ENCODE measurements around the gene RFC4.
A peak's percentile ranks its signal among the peaks of the same experiment; 100 is the strongest.
"Not testable (repeated sequence)": the region's sequence is repeated elsewhere in the genome, so short reads cannot be mapped to it uniquely, and the experiment has no call there.

The RFC4 gene

DNA sequence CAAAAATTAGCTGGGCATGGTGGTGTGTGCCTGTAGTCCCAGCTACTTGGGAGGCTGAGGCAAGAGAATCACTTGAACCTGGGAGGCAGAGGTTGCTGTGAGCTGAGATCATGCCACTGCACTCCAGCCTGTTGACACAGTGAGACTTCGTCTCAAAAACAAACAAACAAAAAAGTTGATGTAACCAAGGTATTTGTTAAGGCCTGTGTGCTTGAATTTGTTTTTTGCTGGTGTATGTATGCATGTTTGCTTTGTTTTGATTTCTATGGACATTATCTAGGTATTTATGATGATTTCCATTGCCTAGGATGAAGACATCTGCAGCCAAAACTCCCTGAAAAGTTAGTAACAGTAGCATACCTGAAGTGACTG is 16.1 kb upstream of the RFC4 start:
- not testable (repeated sequence) for H3K36me3 ChIP-seq (ENCODE audit: insufficient read depth, low read depth, low read length); H3K27ac ChIP-seq (ENCODE audit: low read length); H3K4me3 ChIP-seq (ENCODE audit: low read length); H3K9ac ChIP-seq (ENCODE audit: low read depth, low read length); H3K9me3 ChIP-seq (ENCODE audit: insufficient read depth, low read depth, low read length)
- Histone ChIP-seq H3K4me1 (ENCODE audit: insufficient read depth, low read length) (peaks cover 18% of the 10 kb centered on the region), H3K27me3 (ENCODE audit: insufficient read depth, low read length) (peaks cover 34% of the 10 kb centered on the region)

- Histone ChIP-seq H3K4me1 (ENCODE audit: insufficient read depth, low read length) (peaks cover 18% of the 10 kb centered on the region), H3K4me3 (ENCODE audit: low read length) (no peak overlapping the region), H3K9ac (ENCODE audit: low read depth, low read length) (no peak overlapping the region), H3K27ac (ENCODE audit: low read length) (no peak overlapping the region), H3K9me3 (ENCODE audit: insufficient read depth, low read depth, low read length) (no peaks in the 10 kb centered on the region), H3K36me3 (ENCODE audit: insufficient read depth, low read depth, low read length) (no peaks in the 10 kb centered on the region), H3K27me3 (ENCODE audit: insufficient read depth, low read length) (peaks cover 29% of the 10 kb centered on the region)
Observed at GRCh38 chr3:186821429-186822387, 15.4 kb upstream of the RFC4 start.

- Histone ChIP-seq H3K27me3 (ENCODE audit: insufficient read depth, low read length) (peaks cover 2% of the 10 kb centered on the region), H3K4me1 (ENCODE audit: insufficient read depth, low read length) (peaks cover 3% of the 10 kb centered on the region; the same call in 1 of the 2 replicates), H3K9me3 (ENCODE audit: insufficient read depth, low read depth, low read length) (no peaks in the 10 kb centered on the region), H3K9ac (ENCODE audit: low read depth, low read length) (no peak overlapping the region), H3K4me3 (ENCODE audit: low read length) (no peak overlapping the region), H3K36me3 (ENCODE audit: insufficient read depth, low read depth, low read length) (no peaks in the 10 kb centered on the region), H3K27ac (ENCODE audit: low read length) (no peak overlapping the region)
Observed at GRCh38 chr3:186818956-186819355, 12.7 kb upstream of the RFC4 start.

DNA sequence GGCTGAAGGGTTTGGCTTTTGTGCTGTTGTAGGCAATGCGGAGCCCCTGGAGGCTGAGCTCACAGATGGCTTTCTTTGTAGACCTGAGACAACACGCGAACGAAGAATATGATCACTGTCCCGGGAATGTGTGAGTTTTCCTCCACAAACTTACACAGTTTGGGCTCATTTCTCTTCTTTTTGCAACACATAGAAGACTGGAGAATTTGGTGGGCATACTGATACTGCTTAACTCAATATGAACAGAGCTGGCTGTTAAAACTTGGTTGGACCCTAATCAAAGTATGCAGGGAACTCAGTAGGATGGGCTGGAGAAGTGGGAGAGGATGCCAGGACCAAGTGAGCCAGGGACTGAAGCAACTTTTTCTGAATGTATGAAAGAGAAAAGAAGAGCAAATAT is 12.2 kb upstream of the RFC4 start:
- Histone ChIP-seq H3K4me1 (ENCODE audit: insufficient read depth, low read length) (peaks cover 3% of the 10 kb centered on the region; the same call in 1 of the 2 replicates), H3K9ac (ENCODE audit: low read depth, low read length) (no peak overlapping the region), H3K36me3 (ENCODE audit: insufficient read depth, low read depth, low read length) (no peaks in the 10 kb centered on the region), H3K4me3 (ENCODE audit: low read length) (no peak overlapping the region), H3K27ac (ENCODE audit: low read length) (no peak overlapping the region), H3K27me3 (ENCODE audit: insufficient read depth, low read length) (no peaks in the 10 kb centered on the region), H3K9me3 (ENCODE audit: insufficient read depth, low read depth, low read length) (no peaks in the 10 kb centered on the region)

- H3K27me3 ChIP-seq (ENCODE audit: insufficient read depth, low read length), result no peaks in the 10 kb centered on the region; the same call in 1 of the 2 replicates
- no peak overlapping the region for H3K27ac ChIP-seq (ENCODE audit: low read length)
- no peak overlapping the region for H3K9ac ChIP-seq (ENCODE audit: low read depth, low read length)
- H3K4me1 ChIP-seq (ENCODE audit: insufficient read depth, low read length), result peaks cover 3% of the 10 kb centered on the region; the same call in 1 of the 2 replicates
- no peaks in the 10 kb centered on the region for H3K36me3 ChIP-seq (ENCODE audit: insufficient read depth, low read depth, low read length)
- H3K4me3 ChIP-seq (ENCODE audit: low read length), result no peak overlapping the region
- H3K9me3 ChIP-seq (ENCODE audit: insufficient read depth, low read depth, low read length), result no peaks in the 10 kb centered on the region
Observed at GRCh38 chr3:186815435-186815834, 9.2 kb upstream of the RFC4 start.

DNA sequence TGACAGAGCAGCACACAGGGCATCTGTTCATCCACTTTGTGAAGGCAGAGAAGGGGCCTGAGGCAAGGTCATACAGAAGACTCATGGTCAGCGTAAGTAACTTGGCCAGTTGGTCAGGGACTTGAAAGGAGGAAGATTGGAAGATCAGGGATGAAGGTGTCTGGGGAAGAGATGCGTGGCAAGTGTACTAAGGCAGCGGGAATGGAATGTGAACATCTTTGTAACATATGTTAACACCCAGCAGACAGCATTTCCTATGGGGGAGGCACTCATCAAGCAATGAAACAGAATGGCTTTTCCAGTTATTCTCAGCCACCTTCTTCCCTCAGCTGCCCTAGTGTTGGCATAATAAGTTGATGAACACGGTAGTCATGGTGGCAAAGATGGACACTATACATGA is 7.8 kb upstream of the RFC4 start:
- no peaks in the 10 kb centered on the region for H3K36me3 ChIP-seq (ENCODE audit: insufficient read depth, low read depth, low read length)
- H3K9ac ChIP-seq (ENCODE audit: low read depth, low read length), result no peak overlapping the region
- no peaks in the 10 kb centered on the region; the same call in 1 of the 2 replicates for H3K27me3 ChIP-seq (ENCODE audit: insufficient read depth, low read length)
- no peaks in the 10 kb centered on the region for H3K9me3 ChIP-seq (ENCODE audit: insufficient read depth, low read depth, low read length)
- no peak overlapping the region for H3K27ac ChIP-seq (ENCODE audit: low read length)
- no peak overlapping the region for H3K4me3 ChIP-seq (ENCODE audit: low read length)
- H3K4me1 ChIP-seq (ENCODE audit: insufficient read depth, low read length), result peaks cover 3% of the 10 kb centered on the region; the same call in 1 of the 2 replicates

DNA sequence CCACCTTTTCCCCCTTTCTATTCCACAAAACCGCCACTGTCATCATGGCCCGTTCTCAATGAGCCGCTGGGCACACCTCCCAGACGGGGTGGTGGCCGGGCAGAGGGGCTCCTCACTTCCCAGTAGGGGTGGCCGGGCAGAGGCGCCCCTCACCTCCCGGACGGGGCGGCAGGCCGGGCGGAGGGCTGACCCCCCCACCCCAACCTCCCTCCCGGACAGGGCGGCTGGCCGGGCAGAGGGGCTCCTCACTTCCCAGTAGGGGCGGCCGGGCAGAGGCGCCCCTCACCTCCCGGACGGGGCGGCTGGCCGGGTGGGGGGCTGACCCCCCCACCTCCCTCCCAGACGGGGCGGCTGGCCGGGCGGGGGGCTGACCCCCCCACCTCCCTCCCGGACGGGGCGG is 5.0 kb upstream of the RFC4 start:
- H3K27me3 ChIP-seq (ENCODE audit: insufficient read depth, low read length); H3K9ac ChIP-seq (ENCODE audit: low read depth, low read length); H3K4me3 ChIP-seq (ENCODE audit: low read length); H3K36me3 ChIP-seq (ENCODE audit: insufficient read depth, low read depth, low read length); H3K27ac ChIP-seq (ENCODE audit: low read length); H3K9me3 ChIP-seq (ENCODE audit: insufficient read depth, low read depth, low read length); H3K4me1 ChIP-seq (ENCODE audit: insufficient read depth, low read length): not testable (repeated sequence)

DNA sequence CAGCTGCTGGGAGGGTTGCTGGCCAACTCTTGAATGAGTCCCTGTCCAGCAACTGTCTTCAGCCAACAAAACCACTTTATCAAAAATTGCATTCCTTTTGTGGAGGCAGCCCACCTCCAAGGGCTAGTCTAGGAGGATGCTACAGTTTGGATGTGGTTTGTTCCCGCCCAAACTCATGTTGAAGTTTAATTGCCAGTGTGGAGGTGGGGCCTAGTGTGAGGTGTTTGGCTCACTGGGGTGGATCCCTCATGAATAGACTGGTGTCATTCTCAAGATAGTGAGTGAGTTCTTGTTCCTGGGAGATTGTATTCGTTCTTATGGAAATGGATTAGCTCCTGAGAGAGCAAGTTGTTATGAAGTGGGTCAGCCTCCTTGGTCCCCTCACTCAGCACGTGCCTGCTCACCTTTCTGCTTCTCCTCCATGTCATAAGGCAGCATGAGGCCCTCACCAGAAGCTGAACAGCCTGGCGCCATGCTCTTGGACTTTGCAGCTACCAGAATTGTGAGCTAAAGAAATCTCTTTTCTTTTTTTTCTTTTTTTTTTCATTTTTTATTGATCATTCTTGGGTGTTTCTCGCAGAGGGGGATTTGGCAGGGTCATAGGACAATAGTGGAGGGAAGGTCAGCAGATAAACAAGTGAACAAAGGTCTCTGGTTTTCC is 4.2 kb upstream of the RFC4 start:
- Histone ChIP-seq H3K36me3 (ENCODE audit: insufficient read depth, low read depth, low read length) (no peaks in the 10 kb centered on the region), H3K4me3 (ENCODE audit: low read length) (no peak overlapping the region), H3K9ac (ENCODE audit: low read depth, low read length) (no peak overlapping the region), H3K27me3 (ENCODE audit: insufficient read depth, low read length) (no peaks in the 10 kb centered on the region; the same call in 1 of the 2 replicates), H3K4me1 (ENCODE audit: insufficient read depth, low read length) (peaks cover 6% of the 10 kb centered on the region; the same call in 1 of the 2 replicates), H3K9me3 (ENCODE audit: insufficient read depth, low read depth, low read length) (no peaks in the 10 kb centered on the region), H3K27ac (ENCODE audit: low read length) (no peak overlapping the region)

DNA sequence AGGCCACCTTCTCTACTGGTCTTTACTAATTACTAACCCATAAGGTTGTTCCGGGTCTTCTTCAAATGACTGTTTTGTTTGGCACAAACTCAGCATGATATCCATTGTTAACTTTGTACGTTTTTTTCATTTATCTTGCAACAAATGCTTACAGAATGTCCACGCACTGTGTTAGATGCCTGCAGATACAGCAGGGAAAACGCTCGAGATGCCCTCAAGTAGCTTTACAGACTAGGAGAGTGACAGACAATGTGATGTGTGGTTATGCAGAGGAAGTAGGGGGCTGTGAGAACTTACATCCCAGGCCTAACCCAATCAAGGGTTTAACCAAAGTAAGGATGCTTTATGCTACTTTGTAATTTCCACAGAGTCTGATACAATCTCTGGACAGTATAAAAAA is 949 bp upstream of the RFC4 start:
- H3K36me3 ChIP-seq (ENCODE audit: insufficient read depth, low read depth, low read length), result peaks cover 29% of the 10 kb centered on the region

DNA sequence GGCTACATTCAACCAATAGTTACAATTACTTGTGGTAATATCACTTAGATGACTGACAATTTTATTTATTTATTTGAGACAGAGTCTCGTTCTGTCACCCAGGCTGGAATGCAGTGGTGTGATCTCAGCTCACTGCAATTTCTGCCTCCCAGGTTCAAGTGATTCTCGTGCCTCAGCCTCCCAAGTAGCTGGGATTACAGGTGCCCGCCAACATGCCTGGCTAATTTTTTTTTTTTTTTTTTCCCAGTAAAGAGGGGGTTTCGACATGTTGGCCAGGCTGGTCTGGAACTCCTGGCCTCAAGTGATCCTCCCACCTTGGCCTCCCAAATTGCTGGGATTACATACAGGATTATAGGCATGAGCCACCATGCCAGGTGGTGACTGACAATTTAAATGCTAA is 2.8 kb downstream of the RFC4 start:
- not testable (repeated sequence) for H3K27ac ChIP-seq (ENCODE audit: low read length); H3K9me3 ChIP-seq (ENCODE audit: insufficient read depth, low read depth, low read length); H3K9ac ChIP-seq (ENCODE audit: low read depth, low read length); H3K4me3 ChIP-seq (ENCODE audit: low read length); H3K4me1 ChIP-seq (ENCODE audit: insufficient read depth, low read length); H3K27me3 ChIP-seq (ENCODE audit: insufficient read depth, low read length)
- peaks cover 63% of the 10 kb centered on the region for H3K36me3 ChIP-seq (ENCODE audit: insufficient read depth, low read depth, low read length)

More for the DNA sequence above, 949 bp upstream of the RFC4 start:
- H3K27ac ChIP-seq (ENCODE audit: low read length), result peak overlapping the region; percentile 80
- H3K9me3 ChIP-seq (ENCODE audit: insufficient read depth, low read depth, low read length), result no peaks in the 10 kb centered on the region
- H3K27me3 ChIP-seq (ENCODE audit: insufficient read depth, low read length), result no peaks in the 10 kb centered on the region
- H3K4me1 ChIP-seq (ENCODE audit: insufficient read depth, low read length), result peaks cover 6% of the 10 kb centered on the region; the same call in 1 of the 2 replicates
- H3K4me3 ChIP-seq (ENCODE audit: low read length), result peak overlapping the region; percentile 94
- peak overlapping the region; percentile 99; the same call in 1 of the 2 replicates for H3K9ac ChIP-seq (ENCODE audit: low read depth, low read length)

DNA sequence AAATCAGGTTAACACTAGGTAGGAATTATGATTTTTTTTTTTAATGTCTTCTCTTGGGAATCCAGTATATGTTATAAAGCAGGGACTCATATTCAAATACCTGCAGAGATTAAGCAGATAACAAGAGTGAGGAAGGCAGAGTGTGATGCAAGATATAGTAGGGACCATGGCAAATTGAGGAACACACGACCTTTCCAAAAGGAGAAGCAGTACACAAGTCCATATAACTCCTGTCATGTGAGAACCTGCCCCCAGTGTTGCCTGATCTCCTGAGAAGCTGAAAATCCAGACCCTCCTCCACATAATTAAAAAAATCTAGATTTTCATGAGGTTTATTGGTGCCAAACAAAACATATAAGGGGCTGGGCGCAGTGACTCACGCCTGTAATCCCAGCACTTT is 3.6 kb downstream of the RFC4 start:
- peaks cover 6% of the 10 kb centered on the region; the same call in 1 of the 2 replicates for H3K4me1 ChIP-seq (ENCODE audit: insufficient read depth, low read length)
- H3K4me3 ChIP-seq (ENCODE audit: low read length), result no peak overlapping the region
- H3K27me3 ChIP-seq (ENCODE audit: insufficient read depth, low read length), result no peaks in the 10 kb centered on the region
- no peak overlapping the region for H3K9ac ChIP-seq (ENCODE audit: low read depth, low read length)
- peaks cover 71% of the 10 kb centered on the region for H3K36me3 ChIP-seq (ENCODE audit: insufficient read depth, low read depth, low read length)
- H3K27ac ChIP-seq (ENCODE audit: low read length), result no peak overlapping the region
- no peaks in the 10 kb centered on the region for H3K9me3 ChIP-seq (ENCODE audit: insufficient read depth, low read depth, low read length)

DNA sequence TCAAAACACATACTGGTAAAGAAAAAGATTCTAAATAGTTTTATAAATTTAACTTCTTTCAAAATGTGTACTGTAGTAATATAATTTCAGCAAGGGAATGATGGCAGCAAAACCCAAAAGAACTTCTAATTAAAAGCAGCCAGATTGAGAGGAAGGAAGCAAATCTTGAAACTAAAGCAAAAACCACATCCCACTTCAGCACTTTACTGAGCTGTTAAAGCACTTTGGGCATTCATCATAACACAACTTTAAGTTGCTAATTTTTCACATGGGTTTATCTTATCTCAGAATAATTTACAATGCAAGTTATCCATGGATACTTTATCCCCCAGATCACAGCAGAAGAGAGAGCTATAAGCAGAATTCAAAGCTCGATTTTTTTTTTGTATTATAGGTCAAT is 6.0 kb downstream of the RFC4 start:
- Histone ChIP-seq H3K27me3 (ENCODE audit: insufficient read depth, low read length) (no peaks in the 10 kb centered on the region), H3K36me3 (ENCODE audit: insufficient read depth, low read depth, low read length) (peaks cover 92% of the 10 kb centered on the region), H3K4me1 (ENCODE audit: insufficient read depth, low read length) (no peaks in the 10 kb centered on the region), H3K27ac (ENCODE audit: low read length) (no peak overlapping the region), H3K9ac (ENCODE audit: low read depth, low read length) (no peak overlapping the region), H3K9me3 (ENCODE audit: insufficient read depth, low read depth, low read length) (no peaks in the 10 kb centered on the region), H3K4me3 (ENCODE audit: low read length) (no peak overlapping the region)
